ENCODE results near the gene ATXN1. TPM values are rescaled to one million over a fixed set of nuclear protein-coding genes. Genes with fewer than 3 reads are reported as not detected.

ATXN1 gene
- polyA plus RNA-seq (23.6 and 28.2 TPM in 2 replicates), polyA minus RNA-seq (103 and 128 TPM in 2 replicates)

DNA sequence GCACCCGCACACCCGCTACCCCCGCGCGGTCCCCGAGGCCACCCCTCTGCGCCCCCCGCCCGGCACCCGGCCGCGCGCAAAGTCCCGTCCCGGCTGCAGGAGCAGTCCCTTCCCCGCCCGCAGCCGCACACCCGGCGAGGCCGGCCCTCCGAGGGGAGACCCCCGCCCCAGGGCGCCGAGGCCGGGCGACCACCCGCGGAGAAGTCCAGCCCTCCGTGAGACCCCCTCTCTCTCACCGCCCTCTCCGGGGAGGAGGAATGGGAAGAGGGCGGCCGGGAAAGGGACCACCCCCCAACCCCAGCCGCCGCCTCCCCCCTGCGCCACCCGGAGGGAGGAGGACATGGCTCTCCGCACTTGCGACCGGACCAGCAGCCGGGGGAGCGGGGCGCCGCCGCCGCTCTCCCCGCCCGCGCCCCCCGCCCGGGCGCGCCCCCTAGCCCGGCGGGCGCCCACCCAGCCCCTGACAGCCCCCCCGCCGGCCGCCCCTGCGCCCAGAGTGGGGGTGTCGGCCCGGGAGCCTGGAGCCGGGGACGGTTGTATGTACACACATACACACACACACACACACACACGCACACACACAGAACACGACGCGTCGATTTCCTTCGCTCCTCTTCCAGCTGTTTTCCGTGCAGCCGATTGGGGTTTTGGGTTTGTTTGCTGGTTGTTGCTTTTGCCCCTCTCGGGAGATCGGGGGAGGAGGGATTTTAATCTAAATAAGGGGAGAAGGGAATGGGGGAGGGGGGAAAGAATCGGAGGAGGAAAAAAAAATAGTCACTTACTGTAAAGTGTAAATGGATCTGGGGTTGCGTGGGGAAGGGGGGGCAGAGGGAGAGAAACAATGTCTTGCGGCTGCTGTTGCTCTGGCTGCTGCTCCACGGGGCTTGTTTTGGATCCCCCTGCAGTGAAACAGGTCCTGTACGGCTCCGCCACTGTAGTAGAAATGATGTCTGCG lies at the start of gene ATXN1:
Gene ATXN1 (minus strand): TSS at position 945 of the 955 bp plus-strand sequence.
- no peaks in the 10 kb centered on the region for H3K27me3 ChIP-seq (ENCODE audit: insufficient read depth, low read depth, low read length)
- peak within 1 kb of the TSS; percentile 98 for H3K27ac ChIP-seq (ENCODE audit: low read length)
- no peaks in the 10 kb centered on the region for H3K36me3 ChIP-seq (ENCODE audit: insufficient read depth, low read length)
- H3K4me2 ChIP-seq (ENCODE audit: low read length): peak within 1 kb of the TSS; percentile 82
- H3K4me3 ChIP-seq (ENCODE audit: low read length): peak within 1 kb of the TSS; percentile 82
- no peaks in the 10 kb centered on the region for H4K20me1 ChIP-seq (ENCODE audit: insufficient read depth)
- no peak for TF ChIP-seq SMC3 (conservative IDR thresholded peaks at IDR 0.05; ENCODE audit: poor library complexity)
- no peak for TF ChIP-seq EP300 (conservative IDR thresholded peaks at IDR 0.05; ENCODE audit: poor library complexity, severe bottlenecking)
- no peak for TF ChIP-seq MXI1 (conservative IDR thresholded peaks at IDR 0.05; ENCODE audit: poor library complexity, severe bottlenecking)
- TF ChIP-seq POLR2AphosphoS5 (IDR thresholded peaks at IDR 0.05): peak; percentile 87
- TF ChIP-seq, protein P1, sequence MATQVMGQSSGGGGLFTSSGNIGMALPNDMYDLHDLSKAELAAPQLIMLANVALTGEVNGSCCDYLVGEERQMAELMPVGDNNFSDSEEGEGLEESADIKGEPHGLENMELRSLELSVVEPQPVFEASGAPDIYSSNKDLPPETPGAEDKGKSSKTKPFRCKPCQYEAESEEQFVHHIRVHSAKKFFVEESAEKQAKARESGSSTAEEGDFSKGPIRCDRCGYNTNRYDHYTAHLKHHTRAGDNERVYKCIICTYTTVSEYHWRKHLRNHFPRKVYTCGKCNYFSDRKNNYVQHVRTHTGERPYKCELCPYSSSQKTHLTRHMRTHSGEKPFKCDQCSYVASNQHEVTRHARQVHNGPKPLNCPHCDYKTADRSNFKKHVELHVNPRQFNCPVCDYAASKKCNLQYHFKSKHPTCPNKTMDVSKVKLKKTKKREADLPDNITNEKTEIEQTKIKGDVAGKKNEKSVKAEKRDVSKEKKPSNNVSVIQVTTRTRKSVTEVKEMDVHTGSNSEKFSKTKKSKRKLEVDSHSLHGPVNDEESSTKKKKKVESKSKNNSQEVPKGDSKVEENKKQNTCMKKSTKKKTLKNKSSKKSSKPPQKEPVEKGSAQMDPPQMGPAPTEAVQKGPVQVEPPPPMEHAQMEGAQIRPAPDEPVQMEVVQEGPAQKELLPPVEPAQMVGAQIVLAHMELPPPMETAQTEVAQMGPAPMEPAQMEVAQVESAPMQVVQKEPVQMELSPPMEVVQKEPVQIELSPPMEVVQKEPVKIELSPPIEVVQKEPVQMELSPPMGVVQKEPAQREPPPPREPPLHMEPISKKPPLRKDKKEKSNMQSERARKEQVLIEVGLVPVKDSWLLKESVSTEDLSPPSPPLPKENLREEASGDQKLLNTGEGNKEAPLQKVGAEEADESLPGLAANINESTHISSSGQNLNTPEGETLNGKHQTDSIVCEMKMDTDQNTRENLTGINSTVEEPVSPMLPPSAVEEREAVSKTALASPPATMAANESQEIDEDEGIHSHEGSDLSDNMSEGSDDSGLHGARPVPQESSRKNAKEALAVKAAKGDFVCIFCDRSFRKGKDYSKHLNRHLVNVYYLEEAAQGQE (IDR thresholded peaks at IDR 0.05; ENCODE audit: borderline replicate concordance): peak; percentile 71
- TF ChIP-seq TAF1 (IDR thresholded peaks at IDR 0.05; ENCODE audit: low read depth): peak; percentile 79
- peak within 1 kb of the TSS; percentile 97 for H3K9ac ChIP-seq (ENCODE audit: low read length)
- peaks cover 16% of the 10 kb centered on the region for H3K79me2 ChIP-seq (replicated peaks; ENCODE audit: insufficient read depth, low read length)
- H3K9me3 ChIP-seq (ENCODE audit: low read length): no peaks in the 10 kb centered on the region
- peaks cover 11% of the 10 kb centered on the region for H3F3A ChIP-seq (ENCODE audit: insufficient read depth, low read length, poor library complexity, severe bottlenecking)
- H3K9me2 ChIP-seq (ENCODE audit: insufficient read depth, low read length): no peaks in the 10 kb centered on the region
- peak within 1 kb of the TSS; percentile 61 for H2AFZ ChIP-seq (ENCODE audit: low read depth, low read length)

- H3K4me3 ChIP-seq (ENCODE audit: low read length): no peak overlapping the region
- H4K20me1 ChIP-seq (ENCODE audit: insufficient read depth): no peaks in the 10 kb centered on the region
- no peaks in the 10 kb centered on the region for H3K9me2 ChIP-seq (ENCODE audit: insufficient read depth, low read length)
- H3K36me3 ChIP-seq (ENCODE audit: insufficient read depth, low read length): no peaks in the 10 kb centered on the region
- H3K9ac ChIP-seq (ENCODE audit: low read length): no peak overlapping the region
- no peaks in the 10 kb centered on the region for H3F3A ChIP-seq (ENCODE audit: insufficient read depth, low read length, poor library complexity, severe bottlenecking)
- TF ChIP-seq MXI1 (conservative IDR thresholded peaks at IDR 0.05; ENCODE audit: poor library complexity, severe bottlenecking): no peak
- no peak for TF ChIP-seq POLR2AphosphoS5 (IDR thresholded peaks at IDR 0.05)
- TF ChIP-seq RAD21 (conservative IDR thresholded peaks at IDR 0.05): no peak
- TF ChIP-seq SMC3 (conservative IDR thresholded peaks at IDR 0.05; ENCODE audit: poor library complexity): no peak
- no peak for TF ChIP-seq TAF1 (IDR thresholded peaks at IDR 0.05; ENCODE audit: low read depth)
- no peak for TF ChIP-seq EP300 (conservative IDR thresholded peaks at IDR 0.05; ENCODE audit: poor library complexity, severe bottlenecking)
- no peak for TF ChIP-seq CTCF (IDR thresholded peaks at IDR 0.05; ENCODE audit: poor library complexity, severe bottlenecking)
- TF ChIP-seq EZH2 (IDR thresholded peaks at IDR 0.05; ENCODE audit: borderline replicate concordance, insufficient read depth, low read length, poor library complexity, severe bottlenecking): no peak
- TF ChIP-seq, protein P1 (IDR thresholded peaks at IDR 0.05; ENCODE audit: borderline replicate concordance): no peak
- no peak overlapping the region for H3K4me2 ChIP-seq (ENCODE audit: low read length)
- H3K27me3 ChIP-seq (ENCODE audit: insufficient read depth, low read depth, low read length): no peaks in the 10 kb centered on the region
- H3K27ac ChIP-seq (ENCODE audit: low read length): no peak overlapping the region
- H3K79me2 ChIP-seq (replicated peaks; ENCODE audit: insufficient read depth, low read length): no peaks in the 10 kb centered on the region
- H2AFZ ChIP-seq (ENCODE audit: low read depth, low read length): no peak overlapping the region
- H3K9me3 ChIP-seq (ENCODE audit: low read length): peaks cover 16% of the 10 kb centered on the region
These were observed 49.2 kb upstream of the ATXN1 start for GRCh38 chr6:16810411-16810810.

Measured in neural cell (in vitro differentiated cells).